Subcutaneous abdominal adipose tissue (tissue), 5 donors: ENCODE results near the gene COG5.

Experiments used
- H3K27ac ChIP-seq: one replicate; pipeline ENCODE4 v1.7.0; 2013; ENCODE audit warnings: low read depth, mild to moderate bottlenecking, inconsistent platforms, low read length, moderate library complexity
- H3K27me3 ChIP-seq, 5 donors: one replicate each; pipeline ENCODE4 v1.7.0; 2013; ENCODE audit warnings: low read length in 5 of 5, inconsistent platforms in 1 of 5; ENCODE audit not compliant: control insufficient read depth in 5 of 5, insufficient read depth in 4 of 5
- H3K36me3 ChIP-seq, 5 donors: one replicate each; pipeline ENCODE4 v1.7.0; 2013; ENCODE audit warnings: low read length in 5 of 5; ENCODE audit not compliant: control insufficient read depth in 5 of 5, insufficient read depth in 5 of 5
- H3K4me1 ChIP-seq, 5 donors: one replicate each; pipeline ENCODE4 v1.7.0; 2013; ENCODE audit warnings: low read length in 5 of 5, mild to moderate bottlenecking in 3 of 5, moderate library complexity in 1 of 5; ENCODE audit not compliant: control insufficient read depth in 5 of 5, insufficient read depth in 5 of 5
- H3K4me3 ChIP-seq, 5 donors: one replicate each; pipeline ENCODE4 v1.7.0; 2013; ENCODE audit warnings: low read length in 5 of 5, low read depth in 1 of 5
- H3K9ac ChIP-seq, 5 donors: one replicate each; pipeline ENCODE4 v1.7.0; 2013; ENCODE audit warnings: low read length in 5 of 5, mild to moderate bottlenecking in 4 of 5, moderate library complexity in 3 of 5
- H3K9me3 ChIP-seq, 5 donors: one replicate each; pipeline ENCODE4 v1.7.0; 2013; ENCODE audit warnings: low read length in 5 of 5; ENCODE audit not compliant: control insufficient read depth in 5 of 5
- donor health status: healthy.
- donor health status: healthy.
- donor health status: healthy.
- donor health status: healthy.
- donor health status: healthy.

Gene COG5

DNA sequence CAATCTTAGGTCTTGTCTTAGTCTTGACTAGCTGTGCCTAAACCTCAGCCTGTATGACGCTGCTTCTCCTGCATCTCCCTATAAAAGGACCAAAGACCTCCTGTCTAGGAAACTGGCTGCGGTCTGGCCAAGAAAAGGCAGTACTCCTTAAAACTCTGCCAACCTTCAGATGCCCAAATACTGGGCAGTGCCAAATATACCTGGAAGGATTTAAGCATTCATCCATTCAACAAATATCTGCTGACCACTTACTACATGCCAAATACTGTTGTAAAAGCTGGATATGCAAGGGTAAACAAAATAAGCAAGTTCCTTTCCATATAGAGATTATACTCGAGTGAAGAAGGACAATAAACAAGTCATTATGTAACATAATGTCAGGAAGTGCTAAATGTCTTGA, 259.1 kb downstream of the COG5 start:
- no peaks in the 10 kb centered on the region for H3K36me3 ChIP-seq
- no peaks in the 10 kb centered on the region for H3K9me3 ChIP-seq
- no peaks in the 10 kb centered on the region for H3K4me1 ChIP-seq
- no peak overlapping the region for H3K9ac ChIP-seq
- no peaks in the 10 kb centered on the region for H3K27me3 ChIP-seq
- no peak overlapping the region for H3K4me3 ChIP-seq
- no peak overlapping the region for H3K27ac ChIP-seq

DNA sequence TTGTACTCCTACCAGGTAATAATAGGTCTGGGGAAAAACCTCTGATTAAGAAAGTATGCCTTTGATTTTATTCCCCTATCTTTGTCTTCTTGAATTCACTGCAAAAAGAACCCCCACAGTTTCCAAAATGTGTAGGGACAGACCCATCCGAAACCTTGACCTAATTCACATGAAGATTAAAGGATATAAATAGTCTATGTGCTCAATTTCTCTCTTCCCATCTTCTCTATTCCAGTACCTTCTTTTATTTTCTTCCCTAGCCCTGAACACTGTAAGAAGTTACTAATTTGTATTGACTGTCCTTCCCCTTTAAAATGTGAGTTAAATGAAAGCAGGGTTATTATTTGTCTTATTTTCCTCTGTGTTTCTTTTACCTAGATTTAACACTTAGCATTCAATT, 259.7 kb downstream of the COG5 start:
- no peaks in the 10 kb centered on the region for H3K36me3 ChIP-seq
- H3K27ac ChIP-seq, result no peak overlapping the region
- H3K9ac ChIP-seq, result no peak overlapping the region
- H3K4me3 ChIP-seq, result no peak overlapping the region
- no peaks in the 10 kb centered on the region for H3K4me1 ChIP-seq
- H3K27me3 ChIP-seq, result no peaks in the 10 kb centered on the region
- no peaks in the 10 kb centered on the region for H3K9me3 ChIP-seq

GRCh38 chr7:107302250-107302847, 261.4 kb downstream of the COG5 start:
- Histone ChIP-seq H3K4me1 (no peaks in the 10 kb centered on the region), H3K27me3 (no peaks in the 10 kb centered on the region), H3K4me3 (no peak overlapping the region), H3K9ac (no peak overlapping the region), H3K36me3 (no peaks in the 10 kb centered on the region), H3K27ac (no peak overlapping the region), H3K9me3 (no peaks in the 10 kb centered on the region)

DNA sequence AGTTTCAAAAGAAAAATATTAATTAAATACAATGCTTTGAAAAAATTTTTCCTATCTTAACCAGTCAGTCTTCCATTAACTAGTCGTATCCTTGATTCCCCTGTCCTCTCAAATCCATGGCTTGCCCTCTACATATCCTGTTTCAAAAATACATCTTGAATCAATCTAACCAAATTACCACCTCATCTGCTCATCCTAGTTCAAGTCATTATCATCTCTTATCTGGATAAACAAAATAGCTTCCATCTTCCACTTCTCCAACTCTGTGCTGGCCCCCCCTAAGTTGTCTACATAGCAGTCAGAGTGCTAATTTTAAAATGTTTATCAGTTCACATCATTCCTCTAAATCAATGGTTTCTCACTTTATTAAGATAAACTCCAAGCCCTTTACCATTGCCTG, 269.5 kb downstream of the COG5 start:
- Histone ChIP-seq H3K27ac (no peak overlapping the region), H3K27me3 (no peaks in the 10 kb centered on the region), H3K4me1 (no peaks in the 10 kb centered on the region), H3K9ac (no peak overlapping the region), H3K9me3 (no peaks in the 10 kb centered on the region), H3K4me3 (no peak overlapping the region), H3K36me3 (peaks cover 4 to 10% (median 6%) of the 10 kb centered on the region in 5 donors)

- Histone ChIP-seq H3K27ac (no peak overlapping the region), H3K4me1 (peaks cover 0 to under 1% (median 0%) of the 10 kb centered on the region in 5 donors), H3K27me3 (no peaks in the 10 kb centered on the region), H3K9ac (no peak overlapping the region), H3K9me3 (no peaks in the 10 kb centered on the region), H3K4me3 (no peak overlapping the region), H3K36me3 (peaks cover 4 to 10% (median 6%) of the 10 kb centered on the region in 5 donors)
Observed at GRCh38 chr7:107292591-107292990, 271.1 kb downstream of the COG5 start.

DNA sequence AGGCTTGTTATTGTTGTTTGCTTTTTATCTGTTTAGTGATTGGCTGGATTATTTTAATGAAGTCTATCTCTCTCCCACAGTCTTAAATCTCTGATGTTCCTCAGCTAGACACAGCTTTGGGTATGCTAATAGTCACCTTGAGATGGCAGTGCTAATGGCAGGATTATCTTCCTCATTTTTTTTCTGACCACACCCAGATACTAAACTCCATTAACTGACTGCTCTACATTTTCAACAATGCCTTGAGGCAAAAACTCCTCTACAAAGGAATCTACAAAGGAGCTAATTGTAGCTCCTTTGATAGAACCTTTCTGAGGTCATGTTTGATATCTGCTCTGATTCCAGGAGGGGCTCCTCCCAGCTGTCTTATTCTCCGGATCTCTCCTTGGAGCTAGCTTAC, 272.3 kb downstream of the COG5 start:
- peaks cover 0 to 10% (median 3%) of the 10 kb centered on the region in 5 donors for H3K4me1 ChIP-seq
- no peaks in the 10 kb centered on the region for H3K9me3 ChIP-seq
- H3K4me3 ChIP-seq, result no peak overlapping the region
- no peaks in the 10 kb centered on the region for H3K27me3 ChIP-seq
- H3K36me3 ChIP-seq, result peaks cover 0 to 10% (median 6%) of the 10 kb centered on the region in 5 donors
- no peak overlapping the region for H3K27ac ChIP-seq
- no peak overlapping the region for H3K9ac ChIP-seq

DNA sequence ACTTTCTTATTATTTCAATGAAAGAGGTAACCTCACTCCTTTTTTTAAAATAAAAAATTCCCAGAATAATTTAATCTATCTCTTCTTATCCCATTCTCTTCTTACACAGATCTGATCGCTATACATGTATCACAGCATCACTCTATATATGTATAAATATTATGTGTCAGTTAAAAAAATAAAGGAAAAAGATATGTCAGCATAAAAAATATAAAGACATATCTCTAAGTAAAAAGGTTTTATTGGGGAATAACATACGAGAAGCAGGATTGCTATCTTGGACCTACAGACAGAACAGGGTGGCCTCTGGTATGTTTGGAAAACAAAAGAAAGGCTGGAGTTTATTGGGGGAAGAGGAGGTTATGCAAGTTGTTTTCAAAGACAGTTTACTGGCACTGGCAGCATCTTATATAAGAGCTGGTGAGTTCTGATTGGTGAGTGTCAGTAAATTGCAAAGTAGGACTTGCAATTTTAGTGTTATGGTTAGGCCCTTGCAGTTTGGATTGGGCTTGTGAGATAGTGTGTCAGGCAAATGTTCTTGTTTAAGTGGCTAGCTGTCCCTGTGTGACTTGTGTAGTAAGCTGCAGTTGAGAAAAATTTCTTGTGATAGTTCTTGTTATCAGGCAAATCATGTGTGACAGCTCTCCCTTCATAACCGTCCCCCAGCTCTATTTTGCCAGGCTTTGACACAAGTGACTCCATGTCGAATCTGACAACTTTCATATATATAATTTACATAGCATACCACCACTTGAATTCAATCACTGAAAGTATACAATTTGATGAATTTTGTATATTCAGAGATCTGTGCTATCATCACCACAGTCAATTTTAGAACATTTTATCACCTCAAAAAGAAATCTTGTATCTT, 276.7 kb downstream of the COG5 start:
- no peak overlapping the region for H3K4me3 ChIP-seq
- peak overlapping the region; percentile 78 for H3K27ac ChIP-seq
- H3K27me3 ChIP-seq, result no peaks in the 10 kb centered on the region
- H3K36me3 ChIP-seq, result peaks cover 0 to 7% (median 2%) of the 10 kb centered on the region in 5 donors
- H3K4me1 ChIP-seq, result peaks cover 0 to 12% (median 3%) of the 10 kb centered on the region in 5 donors
- no peaks in the 10 kb centered on the region for H3K9me3 ChIP-seq
- peak overlapping the region in 1 of 5 donors; percentile 51 for H3K9ac ChIP-seq

DNA sequence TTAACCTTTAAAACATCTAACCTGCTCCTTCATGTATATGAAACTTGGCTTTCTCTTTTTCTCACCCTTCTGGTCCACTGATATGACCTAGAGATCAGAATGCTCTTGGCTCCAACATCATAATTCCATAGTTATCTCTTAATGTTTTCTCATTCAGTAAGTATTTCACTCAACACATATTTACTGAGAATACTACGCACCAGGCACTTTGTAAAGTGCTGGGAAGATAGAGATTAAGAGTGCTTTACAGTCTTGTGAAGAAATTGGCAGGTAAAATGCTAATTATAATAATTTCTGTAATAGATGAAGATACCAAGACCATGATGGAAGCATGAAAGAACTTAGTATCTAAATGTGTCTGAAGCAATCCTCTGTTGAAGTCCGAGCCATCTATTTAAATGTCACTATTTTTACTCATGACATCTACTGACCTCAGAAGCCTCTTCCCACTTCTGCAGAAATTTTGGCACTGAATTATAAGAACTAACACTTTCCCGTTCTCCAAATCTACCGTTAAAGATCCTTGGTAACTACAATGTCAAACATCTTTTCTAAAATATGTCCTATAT, 278.7 kb downstream of the COG5 start:
- Histone ChIP-seq H3K27ac (no peak overlapping the region), H3K4me3 (no peak overlapping the region), H3K9ac (no peak overlapping the region), H3K4me1 (peaks cover 0 to 12% (median 3%) of the 10 kb centered on the region in 5 donors), H3K36me3 (peaks cover 0 to 7% (median 0%) of the 10 kb centered on the region in 5 donors), H3K9me3 (no peaks in the 10 kb centered on the region), H3K27me3 (no peaks in the 10 kb centered on the region)

DNA sequence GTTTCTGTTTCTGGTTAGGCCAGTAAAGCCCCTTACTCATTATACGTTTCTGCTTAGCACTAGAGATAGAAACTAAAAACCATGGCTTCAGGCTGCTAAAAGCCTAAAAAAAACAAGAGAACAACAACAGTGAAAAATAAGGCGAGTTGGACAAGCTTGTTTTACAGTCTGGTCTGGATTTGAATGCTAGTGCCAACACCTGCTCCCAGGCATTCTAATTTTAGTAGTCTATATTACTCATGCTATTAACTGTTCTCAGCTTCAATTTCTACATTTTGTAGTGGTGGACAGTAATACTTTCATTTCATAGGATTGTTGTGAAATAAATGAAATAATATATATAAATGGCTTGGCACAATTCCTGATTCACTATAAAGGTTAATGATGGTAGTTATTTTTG, 286.4 kb downstream of the COG5 start:
- H3K4me3 ChIP-seq, result no peak overlapping the region
- H3K27ac ChIP-seq, result no peak overlapping the region
- no peaks in the 10 kb centered on the region for H3K4me1 ChIP-seq
- H3K9me3 ChIP-seq, result no peaks in the 10 kb centered on the region
- peaks cover 0 to 8% (median under 1%) of the 10 kb centered on the region in 5 donors for H3K36me3 ChIP-seq
- no peaks in the 10 kb centered on the region for H3K27me3 ChIP-seq
- no peak overlapping the region for H3K9ac ChIP-seq

GRCh38 chr7:107276220-107276827, 287.4 kb downstream of the COG5 start:
- H3K9ac ChIP-seq, result no peak overlapping the region
- no peaks in the 10 kb centered on the region for H3K9me3 ChIP-seq
- H3K4me3 ChIP-seq, result no peak overlapping the region
- H3K27ac ChIP-seq, result no peak overlapping the region
- peaks cover 0 to 8% (median 0%) of the 10 kb centered on the region in 5 donors for H3K36me3 ChIP-seq
- no peaks in the 10 kb centered on the region for H3K27me3 ChIP-seq
- H3K4me1 ChIP-seq, result no peaks in the 10 kb centered on the region
